Measurements from ENCODE around the gene CHST9.
"Not testable (repeated sequence)": the region's sequence is repeated elsewhere in the genome, so short reads cannot be mapped to it uniquely, and the experiment has no call there.

The CHST9 gene

GRCh38 chr18:27171993-27172392 is 13.1 kb downstream of the CHST9 start:
- DNase-seq (ENCODE audit: low spot score), result no peak

GRCh38 chr18:27165412-27165811 is 19.7 kb downstream of the CHST9 start:
- no peak for DNase-seq (ENCODE audit: low spot score)

GRCh38 chr18:27164905-27165304 is 20.2 kb downstream of the CHST9 start:
- DNase-seq (ENCODE audit: low spot score), result no peak

- not testable (repeated sequence) for DNase-seq (ENCODE audit: low spot score)
Measured at GRCh38 chr18:27163197-27163716, 21.9 kb downstream of the CHST9 start.

GRCh38 chr18:27149240-27149639 is 35.9 kb downstream of the CHST9 start:
- DNase-seq (ENCODE audit: low spot score), result not testable (repeated sequence)

GRCh38 chr18:27144672-27145071 is 40.4 kb downstream of the CHST9 start:
- no peak for DNase-seq (ENCODE audit: low spot score)

- no peak for DNase-seq (ENCODE audit: low spot score)
Measured at GRCh38 chr18:27143580-27144287, 41.4 kb downstream of the CHST9 start.

GRCh38 chr18:27142891-27143290 is 42.2 kb downstream of the CHST9 start:
- no peak for DNase-seq (ENCODE audit: low spot score)

- DNase-seq (ENCODE audit: low spot score), result no peak
Measured at GRCh38 chr18:27141876-27142275, 43.2 kb downstream of the CHST9 start.

- DNase-seq (ENCODE audit: low spot score), result no peak
Measured at GRCh38 chr18:27138079-27138478, 47.0 kb downstream of the CHST9 start.

GRCh38 chr18:27136208-27136535 is 48.9 kb downstream of the CHST9 start:
- DNase-seq (ENCODE audit: low spot score), result no peak

GRCh38 chr18:27135504-27136207 is 49.5 kb downstream of the CHST9 start:
- no peak for DNase-seq (ENCODE audit: low spot score)

- no peak for DNase-seq (ENCODE audit: low spot score)
Measured at GRCh38 chr18:27130065-27130630, 55.0 kb downstream of the CHST9 start.

- DNase-seq (ENCODE audit: low spot score), result no peak
Measured at GRCh38 chr18:27124196-27124595, 60.9 kb downstream of the CHST9 start.

GRCh38 chr18:27121108-27121507 is 64.0 kb downstream of the CHST9 start:
- DNase-seq (ENCODE audit: low spot score), result no peak

GRCh38 chr18:27120246-27120645 is 64.9 kb downstream of the CHST9 start:
- no peak for DNase-seq (ENCODE audit: low spot score)

GRCh38 chr18:27118973-27119372 is 66.1 kb downstream of the CHST9 start:
- no peak for DNase-seq (ENCODE audit: low spot score)

GRCh38 chr18:27114842-27115241 is 70.3 kb downstream of the CHST9 start:
- DNase-seq (ENCODE audit: low spot score), result no peak

GRCh38 chr18:27113358-27113757 is 71.8 kb downstream of the CHST9 start:
- no peak for DNase-seq (ENCODE audit: low spot score)

GRCh38 chr18:27110319-27110718 is 74.8 kb downstream of the CHST9 start:
- no peak for DNase-seq (ENCODE audit: low spot score)

- no peak for DNase-seq (ENCODE audit: low spot score)
Measured at GRCh38 chr18:27109451-27109850, 75.7 kb downstream of the CHST9 start.

GRCh38 chr18:27108842-27109241 is 76.3 kb downstream of the CHST9 start:
- DNase-seq (ENCODE audit: low spot score), result no peak

- DNase-seq (ENCODE audit: low spot score), result no peak
Measured at GRCh38 chr18:27104743-27105142, 80.4 kb downstream of the CHST9 start.
